Psoas muscle (tissue), 8 donors: ENCODE results near the gene BLOC1S3. TPM values are rescaled to one million over a fixed set of nuclear protein-coding genes. Genes with fewer than 3 reads are reported as not detected.

ENCODE experiments used
- ATAC-seq, 4 donors: fragments of 200-7000 bp; cut with Tn5 transposase; one replicate each; pipeline ENCODE4 v1.9.1; 2020; ENCODE audit warnings: moderate library complexity in 3 of 4, mild to moderate bottlenecking in 2 of 4
- DNase-seq, 2 donors: peaks; one replicate each; pipeline ENCODE4 v3.0.0-alpha.2; 2020
- H3K27ac ChIP-seq: fragments of 200-600 bp; one replicate; pipeline ENCODE4 v1.8.0; 2022
- H3K27me3 ChIP-seq, 3 donors: fragments of 200-600 bp in 1 of 3; one replicate each; pipeline versions ENCODE4 v1.6.1 to v1.8.0; 2013 to 2022; ENCODE audit warnings: low read length in 2 of 3, mild to moderate bottlenecking in 2 of 3, moderate library complexity in 1 of 3; ENCODE audit not compliant: insufficient read depth in 3 of 3
- H3K36me3 ChIP-seq, 2 donors: fragments of 200-600 bp in 1 of 2; one replicate each; pipeline versions ENCODE4 v1.6.1 to v1.8.0; 2013 to 2022; ENCODE audit warnings: low read depth in 1 of 2, mild to moderate bottlenecking in 1 of 2, moderate library complexity in 1 of 2; ENCODE audit not compliant: insufficient read depth in 1 of 2
- H3K4me1 ChIP-seq: fragments of 200-600 bp; one replicate; pipeline ENCODE4 v1.8.0; 2022
- H3K4me3 ChIP-seq: fragments of 200-600 bp; one replicate; pipeline ENCODE4 v1.8.0; 2022; ENCODE audit warnings: mild to moderate bottlenecking
- H3K9me3 ChIP-seq: fragments of 200-600 bp; one replicate; pipeline ENCODE4 v1.8.0; 2022
- CTCF ChIP-seq: fragments of 200-600 bp; IDR thresholded peaks from one replicate; pipeline ENCODE4 v1.8.0; 2022; ENCODE audit warnings: antibody characterized with exemption
- WGBS, 3 donors: extraction: QIAGEN DNeasy Blood & Tissue Kit; methylation state at CpG; one replicate each; pipeline versions ENCODE4 v1.1.6 to v1.1.7; 2013; 5-methylcytosine and 5-hydroxymethylcytosine counted together
- intact Hi-C, 2 donors: fragments of 100-400 bp; cut with DNase I; formaldehyde crosslinking; loops; one replicate each; pipeline versions ENCODE4 v1.11.0 to v1.14.2; 2022
- polyA plus RNA-seq, 3 donors: library from polyadenylated mRNA; stranded (reverse); fragments of 200-250 nt; gene quantifications; one replicate each; pipeline ENCODE4 v1.2.3, GENCODE V29; 2013
- total RNA-seq, 4 donors: library from RNA; stranded (reverse); fragmentation: NEBNext Ultra II Directional in 2 of 4; extraction: Animal tissue kit (Norgen Biotek cat#: 25700) in 2 of 4; gene quantifications; one replicate each; pipeline versions ENCODE4 v1.2.1 to v1.2.4, GENCODE V29; 2021 to 2023
- donor health status: healthy with polysubstance abuse.
- donor health status: DM: no; HTN: no; CAD: no; lungs with moderate emphysema.
- donor health status: Bipolar disorder and iron deficiency.
- donor health status: healthy.
- donor health status: DM: yes; HTN: yes; CAD: no.
- donor health status: DM: no; HTN: no; CAD: no.
- donor health status: DM: no; HTN: no; CAD: no.
- donor health status: DM: yes; HTN: yes; CAD: no.

The BLOC1S3 gene
- total and polyA plus RNA-seq, 7 donors: 3.3 to 7.8 (median 5.5) TPM

- Histone ChIP-seq H3K9me3 (no peaks in the 10 kb centered on the region), H3K36me3 (no peaks in the 10 kb centered on the region), H3K4me3 (no peak overlapping the region), H3K27me3 (peaks cover 0 to 27% (median 3%) of the 10 kb centered on the region in 3 donors), H3K27ac (no peak overlapping the region), H3K4me1 (no peaks in the 10 kb centered on the region)
- no peak for ATAC-seq
- DNase-seq: no peak
- intact Hi-C loops: loop anchor here in 1 of 2 donors (5.0 kb wide), 1 partner anchor 87 kb away; the partner anchor contains the start of gene EXOC3L2
- TF ChIP-seq CTCF: no peak
- WGBS, 3 donors: 75 to 79% (median 76%) methylated on average over 10 of the region's 10 CpGs
These were observed 18.6 kb upstream of the BLOC1S3 start for GRCh38 chr19:45159971-45160324.

GRCh38 chr19:45160870-45161737 lies 17.5 kb upstream of the BLOC1S3 start, which contains the start of gene NKPD1:
NKPD1 (minus strand) TSS chr19:45160982; CDS start chr19:45160150, 832 bp downstream.
- no peak within 1 kb of the TSS for H3K27ac ChIP-seq
- no peaks in the 10 kb centered on the region for H3K4me1 ChIP-seq
- intact Hi-C loops: loop anchor here in 1 of 2 donors (5.0 kb wide), 1 partner anchor 86 kb away; the partner anchor contains the start of gene EXOC3L2
- H3K27me3 ChIP-seq: peaks cover 0 to 27% (median 3%) of the 10 kb centered on the region in 3 donors
- no peak for TF ChIP-seq CTCF
- no peaks in the 10 kb centered on the region for H3K9me3 ChIP-seq
- DNase-seq (no peak), ATAC-seq (peak in 2 of 4 donors; percentile 11 to 22)
- H3K36me3 ChIP-seq: no peaks in the 10 kb centered on the region
- no peak within 1 kb of the TSS for H3K4me3 ChIP-seq
- 35 to 46% (median 40%) methylated on average over 23 to 29 of the region's 29 CpGs for WGBS, 3 donors

- TF ChIP-seq CTCF: peak; percentile 44
- Histone ChIP-seq H3K4me3 (no peak overlapping the region), H3K27me3 (peaks cover 0 to 27% (median 3%) of the 10 kb centered on the region in 3 donors), H3K36me3 (no peaks in the 10 kb centered on the region), H3K9me3 (no peaks in the 10 kb centered on the region), H3K4me1 (no peaks in the 10 kb centered on the region), H3K27ac (no peak overlapping the region)
- 27 to 31% (median 31%) methylated on average over 27 to 32 of the region's 32 CpGs for WGBS, 3 donors
- DNase-seq (peak; percentile 45 to 76), ATAC-seq (peak; percentile 73 to 86 (median 81))
- intact Hi-C loops: loop anchor here in 1 of 2 donors (5.0 kb wide), 1 partner anchor 85 kb away; the partner anchor contains the start of gene EXOC3L2
These were observed 16.6 kb upstream of the BLOC1S3 start for GRCh38 chr19:45161738-45162607.

GRCh38 chr19:45162608-45163143 lies 15.9 kb upstream of the BLOC1S3 start:
- Histone ChIP-seq H3K27me3 (peaks cover 0 to 27% (median 2%) of the 10 kb centered on the region in 3 donors), H3K27ac (no peak overlapping the region), H3K36me3 (no peaks in the 10 kb centered on the region), H3K4me1 (no peaks in the 10 kb centered on the region), H3K4me3 (no peak overlapping the region), H3K9me3 (no peaks in the 10 kb centered on the region)
- WGBS, 3 donors: 51 to 64% (median 62%) methylated on average over 18 of the region's 18 CpGs
- ATAC-seq (no peak), DNase-seq (no peak)
- TF ChIP-seq CTCF: no peak
- intact Hi-C loops: loop anchor here in 1 of 2 donors (5.0 kb wide), 1 partner anchor 85 kb away; the partner anchor contains the start of gene EXOC3L2
